IPS-11a (cell line): Measurements from ENCODE around the gene SAPCD2.

ENCODE experiments used
- H3K4me3 ChIP-seq: one replicate; pipeline ENCODE4 v1.5.1; 2013; ENCODE audit warnings: low read depth, low read length, control low read depth

SAPCD2 gene

GRCh38 chr9:137107982-137108381 is 37.6 kb upstream of the SAPCD2 start:
- no peak overlapping the region for H3K4me3 ChIP-seq

- H3K4me3 ChIP-seq = no peak overlapping the region
Observed at GRCh38 chr9:137107312-137107921, 37.1 kb upstream of the SAPCD2 start.

DNA sequence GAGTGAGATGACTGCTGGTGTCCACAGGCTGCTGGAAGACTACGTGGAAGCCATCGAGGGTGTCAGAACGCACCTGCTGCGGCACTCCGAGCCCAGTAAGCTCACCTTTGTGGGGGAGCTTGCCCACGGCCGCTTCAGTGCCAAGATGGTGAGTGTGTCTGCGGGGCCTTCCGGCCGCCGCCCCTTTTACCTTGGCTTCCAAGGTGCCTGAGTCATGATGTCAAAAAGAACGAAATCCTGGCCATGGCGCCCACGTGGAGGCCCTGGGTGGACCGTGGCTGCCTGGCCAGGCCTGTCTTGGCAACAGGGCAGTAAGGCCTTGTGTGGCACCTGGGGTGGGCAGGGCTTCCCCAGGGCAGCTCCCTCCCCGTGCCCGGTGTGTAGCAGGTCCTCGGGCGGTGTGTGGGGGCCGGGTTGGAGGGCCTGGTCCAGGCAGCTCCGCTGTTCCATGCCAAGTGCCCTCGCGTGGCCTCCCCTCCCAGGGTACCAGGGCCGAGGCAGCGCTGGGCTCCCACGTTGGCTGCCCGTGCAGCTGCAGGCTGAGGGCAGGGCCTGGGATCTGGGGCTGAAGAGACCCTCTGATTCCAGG is 36.4 kb upstream of the SAPCD2 start:
- H3K4me3 ChIP-seq = no peak overlapping the region

- H3K4me3 ChIP-seq = no peak overlapping the region
Observed at GRCh38 chr9:137105814-137106661, 35.7 kb upstream of the SAPCD2 start.

DNA sequence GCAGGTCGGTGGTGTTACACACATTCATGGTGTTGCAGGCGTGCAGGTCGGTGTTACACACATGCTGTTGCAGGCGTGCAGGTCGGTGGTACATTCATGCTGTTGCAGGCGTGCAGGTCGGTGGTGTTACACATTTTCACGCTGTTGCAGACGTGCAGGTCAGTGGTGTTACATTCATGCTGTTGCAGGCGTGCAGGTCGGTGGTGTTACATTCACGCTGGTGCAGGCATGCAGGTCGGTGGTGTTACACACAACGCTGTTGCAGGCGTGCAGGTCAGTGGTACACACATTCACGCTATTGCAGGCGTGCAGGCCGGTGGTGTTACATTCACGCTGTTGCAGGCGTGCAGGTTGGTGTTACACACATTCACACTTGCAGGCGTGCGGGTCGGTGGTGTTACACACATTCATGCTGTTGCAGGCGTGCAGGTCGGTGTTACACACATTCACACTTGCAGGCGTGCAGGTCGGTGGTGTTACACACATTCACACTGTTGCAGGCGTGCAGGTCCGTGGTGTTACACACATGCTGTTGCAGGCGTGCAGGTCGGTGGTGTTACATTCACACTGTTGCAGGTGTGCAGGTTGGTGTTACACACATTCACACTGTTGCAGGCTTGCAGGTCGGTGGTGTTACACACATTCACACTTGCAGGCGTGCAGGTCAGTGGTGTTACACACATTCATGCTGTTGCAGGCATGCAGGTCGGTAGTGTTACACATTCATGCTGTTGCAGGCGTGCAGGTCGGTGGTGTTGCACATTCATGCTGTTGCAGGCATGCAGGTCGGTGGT is 33.0 kb upstream of the SAPCD2 start:
- no peak overlapping the region for H3K4me3 ChIP-seq

DNA sequence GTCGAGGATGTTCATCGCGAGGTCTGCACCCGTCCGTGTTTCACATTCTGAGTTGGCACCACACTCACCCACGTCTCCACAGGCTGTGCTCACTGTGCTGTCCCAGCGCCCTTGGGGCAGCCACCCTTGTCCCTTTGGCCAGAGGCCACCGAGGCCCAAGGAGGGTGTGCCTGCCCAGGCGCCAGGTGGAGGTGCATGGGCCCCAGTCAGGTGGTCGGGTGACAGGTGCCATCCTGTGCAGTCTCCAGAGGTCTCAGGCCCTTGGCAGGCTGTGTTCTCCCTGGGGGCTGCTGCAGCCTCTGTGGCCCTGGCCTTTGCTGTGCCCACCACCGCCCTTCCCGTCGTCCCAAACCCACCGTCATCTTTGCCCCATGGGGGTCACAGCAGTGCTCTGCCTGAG is 28.9 kb upstream of the SAPCD2 start:
- H3K4me3 ChIP-seq = no peak overlapping the region

- H3K4me3 ChIP-seq = no peak overlapping the region
Observed at GRCh38 chr9:137097761-137098462, 27.6 kb upstream of the SAPCD2 start.

GRCh38 chr9:137096785-137097546 is 26.6 kb upstream of the SAPCD2 start:
- H3K4me3 ChIP-seq = no peak overlapping the region

GRCh38 chr9:137095664-137096517 is 25.5 kb upstream of the SAPCD2 start:
- no peak overlapping the region for H3K4me3 ChIP-seq

DNA sequence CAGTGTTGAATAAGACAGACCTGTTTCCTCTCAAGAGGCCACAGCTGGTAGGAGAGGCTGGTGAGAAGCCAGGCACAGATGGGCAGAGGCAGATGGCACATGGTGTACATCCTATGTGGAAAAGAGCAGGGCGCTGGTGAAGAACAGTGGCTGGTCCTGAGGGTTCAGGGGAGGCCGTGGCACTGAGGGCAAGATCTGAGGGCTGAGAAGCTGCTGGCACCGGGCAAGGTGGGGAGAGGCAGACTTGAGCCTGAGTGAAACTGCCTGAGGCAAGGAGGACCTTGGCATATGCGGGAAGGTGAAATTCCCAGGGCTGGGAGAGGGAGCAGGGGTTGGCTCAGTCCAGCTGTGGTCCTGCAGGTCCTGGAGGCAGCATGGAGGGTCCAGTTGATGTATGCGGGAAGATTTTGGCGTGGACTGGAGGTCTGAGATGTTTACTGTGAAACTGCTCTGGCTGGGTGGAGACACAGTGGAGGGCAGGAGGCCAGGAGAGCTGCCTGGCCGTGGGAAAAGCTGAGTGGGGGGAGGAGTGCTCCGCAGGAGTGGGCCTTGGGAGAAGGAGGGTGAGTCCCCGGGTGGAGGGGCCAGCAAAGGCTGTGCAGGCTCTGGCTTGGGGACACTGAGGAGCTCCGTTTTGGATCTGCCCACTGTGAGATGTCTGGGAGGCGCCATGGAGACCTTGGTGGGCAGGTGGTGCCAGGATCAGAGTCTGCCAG is 19.0 kb upstream of the SAPCD2 start:
- H3K4me3 ChIP-seq = no peak overlapping the region

DNA sequence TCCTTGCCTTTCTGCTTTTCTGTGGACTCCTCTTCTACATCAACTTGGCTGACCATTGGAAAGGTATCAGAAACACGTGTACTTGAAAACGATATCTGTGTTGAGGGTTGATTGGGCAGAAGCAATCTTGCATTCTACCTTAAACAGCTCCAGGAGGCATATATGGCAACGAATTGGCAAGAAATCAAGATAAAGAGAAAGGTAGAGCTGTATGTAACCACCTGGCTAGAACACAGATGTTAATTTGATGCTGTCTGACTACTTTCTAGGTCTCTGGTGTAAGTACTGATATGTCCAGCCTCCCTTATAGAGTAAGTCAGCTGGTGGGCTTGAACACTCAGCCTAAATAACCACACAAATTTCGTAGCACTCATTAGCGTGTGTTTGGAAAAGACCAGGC is 17.8 kb upstream of the SAPCD2 start:
- H3K4me3 ChIP-seq = no peak overlapping the region

GRCh38 chr9:137087409-137087925 is 17.1 kb upstream of the SAPCD2 start:
- peak overlapping the region; percentile 60 for H3K4me3 ChIP-seq

GRCh38 chr9:137086531-137087408 is 16.4 kb upstream of the SAPCD2 start, which contains the start of gene MAN1B1:
Gene MAN1B1 (plus strand): TSS chr9:137086985. CDS start chr9:137087000, 15 bp downstream.
- peak within 1 kb of the TSS; percentile 60 for H3K4me3 ChIP-seq

GRCh38 chr9:137085920-137086530 is 15.7 kb upstream of the SAPCD2 start:
- peak overlapping the region; percentile 60 for H3K4me3 ChIP-seq

DNA sequence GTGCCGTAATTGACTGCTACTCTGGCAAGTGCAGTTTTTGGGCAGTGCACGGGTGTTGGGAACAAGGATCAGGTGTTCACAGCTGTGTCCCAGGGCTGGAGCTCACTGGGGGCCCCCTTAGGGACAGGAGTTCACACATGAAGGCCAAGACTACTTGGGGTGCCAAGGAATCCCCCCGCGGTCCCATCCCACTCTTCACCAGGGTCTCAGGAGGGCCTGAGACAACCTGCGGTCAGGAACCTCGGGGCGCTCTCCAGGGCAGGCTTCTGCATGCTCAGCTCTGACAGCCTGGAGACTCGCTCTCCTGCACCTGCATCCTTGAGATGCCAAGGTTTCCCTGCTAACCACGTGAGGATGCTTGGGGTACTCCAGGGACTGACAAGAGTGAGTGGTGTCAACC is 14.2 kb upstream of the SAPCD2 start:
- no peak overlapping the region for H3K4me3 ChIP-seq

GRCh38 chr9:137083394-137084004 is 13.1 kb upstream of the SAPCD2 start:
- H3K4me3 ChIP-seq = no peak overlapping the region
